Measurements from ENCODE around the gene DTNA. TPM values are rescaled to one million over a fixed set of nuclear protein-coding genes. Genes with fewer than 3 reads are reported as not detected.
A peak's percentile ranks its signal among the peaks of the same experiment; 100 is the strongest.

DTNA gene
- total and polyA plus RNA-seq, 3 experiments from 2014 or later, result not detected

- Histone ChIP-seq H3K9me3 (ENCODE audit: low read length) (no peaks in the 10 kb centered on the region), H3K36me3 (ENCODE audit: insufficient read depth, low read length) (no peaks in the 10 kb centered on the region), H3K4me1 (ENCODE audit: insufficient read depth, low read length) (no peaks in the 10 kb centered on the region), H3K27me3 (ENCODE audit: insufficient read depth, low read length, poor library complexity, severe bottlenecking) (no peaks in the 10 kb centered on the region), H3K27ac (ENCODE audit: low read depth, low read length) (no peak overlapping the region), H3K4me3 (ENCODE audit: low read length) (no peak overlapping the region)
- DNase-seq, result no peak
- Mint-ChIP-seq H3K36me3 (no peaks in the 10 kb centered on the region), H3K4me1 (no peaks in the 10 kb centered on the region), H3K27ac (no peak overlapping the region), H3K9me3 (no peaks in the 10 kb centered on the region), H3K27me3 (peaks cover 3 to 31% of the 10 kb centered on the region in 2 donors), H3K4me3 (no peak overlapping the region)
- POLR2A ChIA-PET, result no interaction called here
- CTCF ChIA-PET, result no interaction called here
These were observed 134.0 kb downstream of the DTNA start for GRCh38 chr18:34844072-34844471.

GRCh38 chr18:34844732-34845459, 134.8 kb downstream of the DTNA start:
- Mint-ChIP-seq H3K4me3 (no peak overlapping the region), H3K4me1 (no peaks in the 10 kb centered on the region), H3K36me3 (no peaks in the 10 kb centered on the region), H3K27ac (no peak overlapping the region), H3K9me3 (no peaks in the 10 kb centered on the region), H3K27me3 (peaks cover 3 to 37% of the 10 kb centered on the region in 2 donors)
- Histone ChIP-seq H3K4me1 (ENCODE audit: insufficient read depth, low read length) (no peaks in the 10 kb centered on the region), H3K27me3 (ENCODE audit: insufficient read depth, low read length, poor library complexity, severe bottlenecking) (no peaks in the 10 kb centered on the region), H3K9me3 (ENCODE audit: low read length) (no peaks in the 10 kb centered on the region), H3K36me3 (ENCODE audit: insufficient read depth, low read length) (no peaks in the 10 kb centered on the region), H3K27ac (ENCODE audit: low read depth, low read length) (no peak overlapping the region), H3K4me3 (ENCODE audit: low read length) (no peak overlapping the region)
- DNase-seq, result no peak
- POLR2A ChIA-PET, result no interaction called here
- CTCF ChIA-PET, result no interaction called here

- H3K36me3 Mint-ChIP-seq, result no peaks in the 10 kb centered on the region
- ChIA-PET CTCF (no interaction called here), POLR2A (no interaction called here)
- no peak overlapping the region for H3K4me3 ChIP-seq (ENCODE audit: low read length)
- no peaks in the 10 kb centered on the region for H3K9me3 Mint-ChIP-seq
- DNase-seq, result no peak
- H3K27ac Mint-ChIP-seq, result no peak overlapping the region
- no peaks in the 10 kb centered on the region for H3K9me3 ChIP-seq (ENCODE audit: low read length)
- H3K36me3 ChIP-seq (ENCODE audit: insufficient read depth, low read length), result no peaks in the 10 kb centered on the region
- no peak overlapping the region for H3K27ac ChIP-seq (ENCODE audit: low read depth, low read length)
- peaks cover 4 to 37% of the 10 kb centered on the region in 2 donors for H3K27me3 Mint-ChIP-seq
- H3K4me3 Mint-ChIP-seq, result no peak overlapping the region
- H3K4me1 ChIP-seq (ENCODE audit: insufficient read depth, low read length), result no peaks in the 10 kb centered on the region
- no peaks in the 10 kb centered on the region for H3K4me1 Mint-ChIP-seq
- no peaks in the 10 kb centered on the region for H3K27me3 ChIP-seq (ENCODE audit: insufficient read depth, low read length, poor library complexity, severe bottlenecking)
These were observed 137.3 kb downstream of the DTNA start for GRCh38 chr18:34847408-34847807.

GRCh38 chr18:34848156-34848555, 138.1 kb downstream of the DTNA start:
- H3K9me3 ChIP-seq (ENCODE audit: low read length), result no peaks in the 10 kb centered on the region
- H3K4me3 ChIP-seq (ENCODE audit: low read length), result no peak overlapping the region
- H3K4me1 Mint-ChIP-seq, result no peaks in the 10 kb centered on the region
- no peak overlapping the region for H3K4me3 Mint-ChIP-seq
- no peak overlapping the region for H3K27ac Mint-ChIP-seq
- no peaks in the 10 kb centered on the region for H3K4me1 ChIP-seq (ENCODE audit: insufficient read depth, low read length)
- H3K36me3 Mint-ChIP-seq, result no peaks in the 10 kb centered on the region
- peaks cover 6 to 35% of the 10 kb centered on the region in 2 donors for H3K27me3 Mint-ChIP-seq
- no peak for DNase-seq
- H3K9me3 Mint-ChIP-seq, result no peaks in the 10 kb centered on the region
- CTCF ChIA-PET, result no interaction called here
- POLR2A ChIA-PET, result no interaction called here
- no peaks in the 10 kb centered on the region for H3K27me3 ChIP-seq (ENCODE audit: insufficient read depth, low read length, poor library complexity, severe bottlenecking)
- H3K27ac ChIP-seq (ENCODE audit: low read depth, low read length), result no peak overlapping the region
- H3K36me3 ChIP-seq (ENCODE audit: insufficient read depth, low read length), result no peaks in the 10 kb centered on the region

GRCh38 chr18:34848695-34849094, 138.6 kb downstream of the DTNA start:
- Mint-ChIP-seq H3K9me3 (no peaks in the 10 kb centered on the region), H3K4me1 (no peaks in the 10 kb centered on the region), H3K4me3 (no peak overlapping the region), H3K36me3 (no peaks in the 10 kb centered on the region), H3K27me3 (peaks cover 6 to 35% of the 10 kb centered on the region in 2 donors), H3K27ac (no peak overlapping the region)
- H3K4me3 ChIP-seq (ENCODE audit: low read length), result no peak overlapping the region
- H3K27me3 ChIP-seq (ENCODE audit: insufficient read depth, low read length, poor library complexity, severe bottlenecking), result no peaks in the 10 kb centered on the region
- H3K36me3 ChIP-seq (ENCODE audit: insufficient read depth, low read length), result no peaks in the 10 kb centered on the region
- no peak for DNase-seq
- ChIA-PET CTCF (no interaction called here), POLR2A (interaction anchor here (0.6 kb wide), 1 partner anchor 101 kb away, joined by 5 read pairs; no protein-coding TSS in a partner anchor)
- no peaks in the 10 kb centered on the region for H3K9me3 ChIP-seq (ENCODE audit: low read length)
- no peaks in the 10 kb centered on the region for H3K4me1 ChIP-seq (ENCODE audit: insufficient read depth, low read length)
- H3K27ac ChIP-seq (ENCODE audit: low read depth, low read length), result no peak overlapping the region

- POLR2A ChIA-PET, result no interaction called here
- Histone ChIP-seq H3K9me3 (ENCODE audit: low read length) (no peaks in the 10 kb centered on the region), H3K4me3 (ENCODE audit: low read length) (no peak overlapping the region), H3K27me3 (ENCODE audit: insufficient read depth, low read length, poor library complexity, severe bottlenecking) (no peaks in the 10 kb centered on the region), H3K36me3 (ENCODE audit: insufficient read depth, low read length) (no peaks in the 10 kb centered on the region), H3K4me1 (ENCODE audit: insufficient read depth, low read length) (peaks cover 6% of the 10 kb centered on the region), H3K27ac (ENCODE audit: low read depth, low read length) (no peak overlapping the region)
- Mint-ChIP-seq H3K27ac (no peak overlapping the region), H3K9me3 (no peaks in the 10 kb centered on the region), H3K4me3 (no peak overlapping the region), H3K27me3 (peaks cover 0 to 3% of the 10 kb centered on the region in 2 donors), H3K4me1 (peaks cover 8 to 14% (median 8%) of the 10 kb centered on the region in 3 donors), H3K36me3 (no peaks in the 10 kb centered on the region)
- CTCF ChIA-PET, result no interaction called here
- DNase-seq, result no peak
These were observed 147.2 kb downstream of the DTNA start for GRCh38 chr18:34857320-34857719.

- no peak overlapping the region for H3K27ac ChIP-seq (ENCODE audit: low read depth, low read length)
- H3K36me3 ChIP-seq (ENCODE audit: insufficient read depth, low read length), result no peaks in the 10 kb centered on the region
- peaks cover 6% of the 10 kb centered on the region for H3K4me1 ChIP-seq (ENCODE audit: insufficient read depth, low read length)
- no peaks in the 10 kb centered on the region for H3K9me3 ChIP-seq (ENCODE audit: low read length)
- H3K27me3 ChIP-seq (ENCODE audit: insufficient read depth, low read length, poor library complexity, severe bottlenecking), result no peaks in the 10 kb centered on the region
- no peak overlapping the region for H3K4me3 ChIP-seq (ENCODE audit: low read length)
- ChIA-PET POLR2A (no interaction called here), CTCF (no interaction called here)
- Mint-ChIP-seq H3K27ac (peak overlapping the region in 1 of 8 donors; percentile 58), H3K9me3 (no peaks in the 10 kb centered on the region), H3K36me3 (no peaks in the 10 kb centered on the region), H3K4me3 (no peak overlapping the region), H3K27me3 (no peaks in the 10 kb centered on the region), H3K4me1 (peaks cover 8 to 14% (median 13%) of the 10 kb centered on the region in 3 donors)
- no peak for DNase-seq
These were observed 148.1 kb downstream of the DTNA start for GRCh38 chr18:34858188-34858587.

- CTCF ChIA-PET, result interaction anchor here (1.5 kb wide), 1 partner anchor 9 kb away, joined by 4 read pairs; no protein-coding TSS in a partner anchor
- H3K4me1 ChIP-seq (ENCODE audit: insufficient read depth, low read length), result peaks cover 6% of the 10 kb centered on the region
- H3K27ac ChIP-seq (ENCODE audit: low read depth, low read length), result no peak overlapping the region
- H3K4me3 ChIP-seq (ENCODE audit: low read length), result no peak overlapping the region
- Mint-ChIP-seq H3K9me3 (no peaks in the 10 kb centered on the region), H3K36me3 (no peaks in the 10 kb centered on the region), H3K4me1 (peaks cover 8 to 14% (median 13%) of the 10 kb centered on the region in 3 donors), H3K4me3 (peak overlapping the region in 3 of 7 donors; percentile 8 to 48 (median 31)), H3K27me3 (no peaks in the 10 kb centered on the region), H3K27ac (peak overlapping the region in 2 of 8 donors; percentile 17 to 21)
- POLR2A ChIA-PET, result no interaction called here
- H3K9me3 ChIP-seq (ENCODE audit: low read length), result no peaks in the 10 kb centered on the region
- no peak for DNase-seq
- H3K36me3 ChIP-seq (ENCODE audit: insufficient read depth, low read length), result no peaks in the 10 kb centered on the region
- no peaks in the 10 kb centered on the region for H3K27me3 ChIP-seq (ENCODE audit: insufficient read depth, low read length, poor library complexity, severe bottlenecking)
These were observed 149.4 kb downstream of the DTNA start for GRCh38 chr18:34859496-34859895.

Measured in CD8-positive, alpha-beta memory T cell (primary cell).